SIG-M5 treated with dmso at 0.1 percent for 504 hours (cell line): ENCODE data around the gene SOX8.

Experiments used
- DNase-seq: peaks from one replicate; lab custom pipeline; 2025; ENCODE audit not compliant: unreplicated experiment; lab: John Stamatoyannopoulos, UW

SOX8 gene

DNA sequence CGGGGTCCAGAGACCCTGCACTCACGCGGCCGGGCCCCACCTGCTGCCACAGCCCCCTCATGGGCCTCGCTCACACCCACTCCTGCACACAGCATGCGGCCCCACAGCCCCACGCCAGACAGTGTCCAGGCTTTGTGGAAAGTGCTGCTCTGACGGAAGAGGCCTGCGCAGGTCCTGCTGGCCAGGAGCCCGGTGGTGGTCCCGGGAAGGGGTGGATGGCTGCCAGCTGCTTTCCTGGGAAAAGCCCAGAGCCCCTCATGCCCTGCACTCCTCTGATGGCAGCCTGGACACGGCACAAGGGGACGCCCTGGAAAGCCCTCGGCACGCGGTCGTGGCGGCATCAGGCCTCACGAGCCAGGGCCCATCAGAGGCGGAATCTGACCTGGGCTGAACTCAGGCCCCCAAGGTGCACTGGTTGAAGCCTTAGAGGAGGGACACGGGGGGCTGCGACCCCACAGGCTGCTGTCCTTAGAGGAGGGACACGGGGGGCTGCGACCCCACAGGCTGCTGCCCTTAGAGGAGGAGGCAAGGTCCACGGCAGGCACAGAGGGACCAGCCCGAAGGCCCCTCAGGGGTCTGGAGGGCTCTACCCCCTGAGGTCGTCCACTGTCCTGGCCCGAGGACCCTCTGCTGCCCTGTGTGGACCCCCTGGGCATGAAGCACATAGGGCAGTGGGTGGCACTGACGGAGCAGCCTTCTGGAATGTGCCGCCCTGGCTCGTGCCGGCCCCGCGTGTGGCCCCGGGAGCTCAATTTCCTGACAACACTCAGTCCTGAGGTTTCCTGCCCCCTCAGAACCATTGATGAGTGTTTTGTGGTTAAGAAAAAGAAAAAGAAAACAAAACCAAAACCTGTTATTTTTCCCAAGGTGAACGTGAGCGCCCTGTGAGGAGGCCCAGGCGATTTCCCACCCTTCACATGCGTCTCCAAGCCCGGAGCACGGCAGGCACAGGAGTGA lies 22.1 kb downstream of the SOX8 start:
- DNase-seq: no peak

DNA sequence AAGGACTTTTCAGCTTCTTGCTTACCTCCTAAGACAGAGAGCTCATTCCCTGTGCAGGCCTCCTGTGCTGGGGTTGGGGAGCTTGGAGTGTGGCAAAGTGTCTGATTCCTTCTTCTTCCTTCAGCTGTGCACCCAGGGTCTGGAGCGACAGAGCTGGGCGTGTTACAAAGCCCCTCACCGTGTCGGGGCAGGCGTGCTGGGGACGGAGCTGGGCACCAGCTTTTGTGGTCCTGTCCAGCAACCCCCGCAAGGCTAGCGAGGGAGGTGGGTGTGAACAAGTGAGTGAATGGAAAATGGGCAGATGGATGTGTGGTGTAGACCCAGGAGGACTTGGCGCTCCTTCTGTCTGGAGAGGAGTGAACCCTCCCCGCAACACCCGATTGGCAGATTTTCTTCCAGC lies 23.7 kb downstream of the SOX8 start:
- DNase-seq: no peak

DNA sequence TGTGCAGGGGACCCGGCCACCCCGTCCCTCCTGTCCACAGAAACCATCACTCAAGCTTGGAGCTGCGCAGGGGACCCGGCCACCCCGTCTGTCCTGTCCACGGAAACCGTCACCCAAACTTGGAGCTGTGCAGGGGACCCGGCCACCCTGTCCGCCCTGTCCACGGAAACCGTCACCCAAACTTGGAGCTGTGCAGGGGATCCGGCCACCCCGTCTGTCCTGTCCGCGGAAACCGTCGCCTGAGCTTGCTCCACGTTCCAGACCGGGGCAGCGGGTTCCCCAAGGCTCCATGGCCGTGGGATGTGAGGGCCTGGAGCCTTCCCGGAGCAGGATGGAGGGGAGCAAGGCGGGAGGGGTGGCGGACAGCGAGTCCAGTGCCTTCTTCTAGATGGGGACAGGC lies 25.2 kb downstream of the SOX8 start:
- no peak for DNase-seq

DNA sequence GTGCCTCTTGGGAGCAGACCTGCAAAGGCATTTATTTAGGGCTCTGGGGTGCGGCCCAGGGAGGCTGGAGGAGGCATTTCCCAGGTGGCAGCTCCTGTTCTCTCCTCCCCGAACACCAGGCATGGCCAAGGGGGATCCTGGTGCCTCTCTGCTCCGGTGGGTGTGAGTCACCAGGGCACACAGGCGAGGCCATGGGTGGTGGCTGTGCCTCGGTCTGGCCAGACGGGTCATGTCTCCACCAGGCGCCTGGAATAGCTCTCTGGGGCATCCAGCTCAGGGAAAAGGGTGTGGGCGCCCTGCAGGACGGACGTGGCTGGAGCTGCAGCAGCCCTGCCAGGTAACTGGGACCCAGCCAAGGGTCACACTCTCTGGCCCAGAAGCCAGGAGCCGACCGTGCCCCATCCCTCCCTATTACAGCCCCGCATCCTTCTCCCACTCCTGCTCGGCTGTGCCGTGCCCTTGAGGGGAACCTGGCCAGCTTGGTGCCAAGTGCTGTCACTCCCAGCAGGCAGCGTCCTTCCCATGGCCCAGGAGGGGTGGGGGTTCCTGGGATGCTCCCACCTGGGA lies 25.8 kb downstream of the SOX8 start:
- no peak for DNase-seq

DNA sequence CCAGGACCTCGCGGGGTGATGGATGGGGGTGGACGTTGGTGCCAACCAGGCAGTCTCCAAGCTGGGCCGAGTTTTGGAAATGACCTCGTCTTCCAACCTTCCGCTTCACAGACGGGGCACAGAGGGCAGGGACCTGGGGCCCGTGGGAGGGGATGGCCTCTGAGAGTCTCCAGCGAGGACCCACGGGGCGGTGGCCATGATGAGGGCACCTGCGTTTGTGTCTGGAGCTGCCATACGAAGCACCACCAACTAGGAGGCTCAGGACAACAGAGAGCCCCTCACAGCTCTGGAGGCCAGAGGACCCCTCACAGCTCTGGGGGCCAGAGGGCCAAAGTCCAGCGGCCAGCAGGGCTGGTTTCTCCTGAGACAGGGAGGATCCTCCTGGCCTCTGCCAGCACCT lies 26.5 kb downstream of the SOX8 start:
- no peak for DNase-seq

DNA sequence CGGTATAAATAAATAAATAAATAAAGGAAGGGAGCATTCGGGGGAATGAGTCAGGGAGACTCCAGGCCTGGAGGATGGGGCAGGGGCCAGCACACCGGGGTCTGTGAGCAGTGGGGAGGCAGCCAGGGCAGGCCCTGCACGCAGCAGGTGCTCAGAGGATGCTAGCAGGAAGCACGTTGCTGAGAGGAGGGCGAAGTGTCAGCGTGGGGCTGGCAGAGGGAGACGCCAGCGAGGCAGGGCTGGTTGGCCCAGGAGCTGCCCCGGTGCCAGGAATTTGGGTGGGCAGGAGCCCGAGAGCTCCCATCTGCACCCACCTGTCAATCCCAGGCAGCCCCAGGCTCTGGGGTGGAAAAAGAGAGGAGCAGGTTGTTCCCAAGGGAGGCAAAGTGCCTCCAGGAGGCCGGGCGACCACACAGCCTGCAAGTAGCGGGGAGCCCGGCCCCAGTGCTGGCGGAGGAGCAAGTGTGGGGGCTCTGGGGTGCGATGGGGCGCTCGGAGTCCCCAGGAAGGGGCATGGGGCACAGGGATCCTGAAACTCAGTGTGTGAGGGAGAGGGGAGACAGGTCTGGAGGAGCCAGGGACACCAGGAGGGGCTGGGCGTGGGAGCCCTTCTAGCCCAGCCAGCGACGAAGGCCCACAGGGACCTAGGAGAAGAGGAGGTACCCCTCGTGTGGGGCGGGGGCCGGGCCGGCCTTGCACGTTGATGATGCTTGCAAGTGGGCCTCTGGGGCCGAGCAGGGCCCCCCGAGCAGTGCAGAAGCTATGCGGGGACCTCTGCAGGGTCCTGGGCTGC lies 28.0 kb downstream of the SOX8 start:
- no peak for DNase-seq

DNA sequence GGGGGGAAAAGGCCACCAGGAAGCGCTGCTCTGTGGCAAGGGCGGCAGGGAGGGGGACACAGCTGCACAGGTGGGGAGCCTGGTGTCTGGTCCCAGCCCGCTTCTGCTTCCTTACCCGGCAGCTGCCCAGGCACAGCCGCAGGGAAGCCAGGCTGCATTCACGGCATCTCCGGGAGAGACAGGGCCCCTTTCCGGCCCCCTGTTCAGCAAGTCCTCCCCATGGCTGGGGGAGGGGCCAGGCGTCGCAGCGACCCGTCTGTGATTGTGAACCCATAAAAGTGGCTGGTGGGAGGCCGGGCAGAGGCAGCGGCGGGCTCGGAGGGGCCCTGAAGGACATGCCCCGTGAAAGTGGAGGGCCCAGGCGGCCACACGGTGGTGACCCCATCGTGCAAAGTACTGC lies 28.7 kb downstream of the SOX8 start:
- DNase-seq: no peak

DNA sequence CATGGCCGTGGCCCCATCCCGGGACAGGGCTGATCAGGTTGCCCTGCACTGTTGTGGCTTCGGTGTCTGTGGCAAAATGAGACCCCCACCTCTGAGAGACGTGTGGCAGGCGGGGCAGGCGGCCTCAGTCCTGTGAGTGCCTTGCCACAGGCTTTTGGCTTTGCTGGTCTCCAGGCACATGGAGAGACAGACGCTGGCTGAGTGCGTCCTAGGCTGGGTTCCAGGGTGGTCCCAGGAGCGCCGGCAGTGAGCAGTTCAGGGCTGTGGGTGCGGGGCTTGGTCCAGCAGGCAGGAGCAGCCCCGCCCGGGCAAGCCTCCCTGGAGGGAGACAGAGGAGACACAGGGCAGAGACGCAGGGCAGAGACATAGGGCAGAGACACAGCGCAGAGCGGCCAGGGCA lies 29.2 kb downstream of the SOX8 start:
- no peak for DNase-seq

DNA sequence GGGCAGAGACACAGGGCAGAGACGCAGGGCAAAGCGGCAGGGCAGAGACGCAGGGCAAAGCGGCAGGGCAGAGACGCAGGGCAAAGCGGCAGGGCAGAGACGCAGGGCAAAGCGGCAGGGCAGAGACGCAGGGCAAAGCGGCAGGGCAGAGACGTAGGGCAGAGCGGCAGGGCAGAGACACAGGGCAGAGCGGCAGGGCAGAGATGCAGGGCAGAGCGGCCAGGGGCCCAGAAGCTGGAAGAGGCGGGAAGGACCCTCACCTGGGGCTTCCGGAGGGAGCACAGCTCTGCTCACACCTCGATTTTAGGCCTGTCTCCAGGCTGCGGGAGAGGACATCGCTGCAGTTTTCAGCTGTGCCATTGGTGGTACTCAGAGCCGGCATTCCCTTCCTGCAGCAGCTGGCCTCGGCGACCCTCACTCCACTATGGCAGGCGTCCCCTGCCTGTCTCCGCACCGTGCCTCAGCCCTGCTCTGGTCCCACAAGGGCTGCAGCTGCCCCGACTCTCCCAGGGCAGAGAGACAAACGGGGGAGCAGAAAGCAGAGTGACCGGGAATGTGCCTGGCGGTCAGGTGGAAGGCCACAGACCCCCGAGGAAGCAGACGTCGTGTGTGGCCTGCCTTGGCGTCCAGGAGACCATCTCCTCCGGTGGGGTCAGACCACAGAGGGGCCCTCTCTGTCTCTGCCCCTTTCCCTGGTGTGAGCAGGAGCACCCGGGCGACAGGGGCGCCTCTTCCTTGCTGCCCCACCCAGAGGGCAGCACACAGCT lies 29.9 kb downstream of the SOX8 start:
- no peak for DNase-seq

DNA sequence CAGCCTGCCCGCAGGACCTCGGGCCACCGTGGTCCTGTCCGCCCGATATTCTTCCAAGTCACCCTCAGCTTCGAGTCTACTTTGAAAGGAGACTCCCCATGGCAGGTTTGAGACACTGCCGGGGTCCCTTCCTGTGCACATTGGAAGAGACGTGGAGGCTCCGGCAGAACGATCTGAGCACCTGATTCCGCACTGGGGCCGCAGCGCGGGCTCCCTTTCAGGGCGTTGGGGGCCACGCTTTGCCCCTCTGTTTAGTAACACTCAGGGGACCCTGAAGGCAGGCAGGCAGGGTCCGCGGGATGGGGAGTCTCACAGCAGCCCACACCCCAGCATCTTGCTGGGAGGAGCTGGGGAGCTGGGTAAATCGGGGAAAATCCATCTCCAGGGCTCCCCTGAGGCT lies 30.6 kb downstream of the SOX8 start:
- DNase-seq: no peak

DNA sequence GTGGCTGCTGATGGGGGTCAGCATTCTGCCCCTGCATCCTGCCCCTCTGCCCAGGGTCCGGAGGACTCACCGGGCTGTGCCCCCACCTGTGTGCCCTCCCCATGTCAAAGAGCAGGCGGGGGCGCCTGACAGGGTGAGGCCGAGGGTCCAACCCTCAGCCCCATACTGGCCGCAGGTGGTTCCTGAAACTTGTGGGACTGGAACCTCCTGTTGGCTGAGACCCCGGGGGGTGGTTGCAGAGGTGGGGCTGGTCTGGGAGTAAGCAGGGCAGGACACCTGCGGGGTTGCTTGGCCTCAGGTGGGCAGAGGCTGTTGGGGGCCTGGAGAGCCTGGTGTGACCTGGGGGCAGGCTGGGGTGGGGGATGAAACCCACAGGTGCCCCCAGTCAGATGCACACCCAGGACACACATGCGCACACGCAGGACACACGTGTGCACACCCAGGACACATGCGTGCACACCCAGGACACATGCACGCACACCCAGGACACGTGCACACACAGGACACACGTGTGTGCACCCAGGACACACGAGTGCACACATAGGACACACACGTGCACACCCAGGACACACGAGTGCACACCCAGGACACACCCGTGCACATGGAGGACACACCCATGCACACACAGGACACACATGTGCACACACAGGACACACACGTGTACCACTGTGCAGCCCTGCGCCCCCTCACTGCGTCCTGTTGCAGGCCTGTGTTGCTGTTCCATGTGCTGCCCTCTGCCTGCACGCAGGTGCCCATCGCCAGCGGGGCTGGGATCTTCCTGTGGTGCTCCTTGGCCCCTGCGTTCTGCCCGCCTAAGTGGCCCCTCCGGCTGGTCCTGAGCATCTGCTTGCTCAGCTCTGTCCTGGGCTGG lies 31.4 kb downstream of the SOX8 start:
- DNase-seq: no peak

DNA sequence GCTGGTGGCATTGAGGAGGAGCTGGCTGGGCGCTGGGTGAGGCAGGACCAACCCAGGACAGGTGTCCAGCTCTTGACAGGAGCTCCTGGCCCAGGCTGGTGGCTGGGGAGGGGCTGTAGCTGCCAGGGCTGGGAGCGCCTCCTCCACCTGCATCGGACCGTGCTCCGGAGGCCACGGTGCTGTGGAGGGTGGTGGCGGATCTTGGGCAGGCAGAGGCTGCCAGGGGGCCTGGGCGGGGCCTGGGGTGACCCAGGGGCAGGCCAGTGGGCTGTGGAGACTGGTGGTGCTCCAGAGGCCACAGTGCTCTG lies 32.0 kb downstream of the SOX8 start:
- no peak for DNase-seq

DNA sequence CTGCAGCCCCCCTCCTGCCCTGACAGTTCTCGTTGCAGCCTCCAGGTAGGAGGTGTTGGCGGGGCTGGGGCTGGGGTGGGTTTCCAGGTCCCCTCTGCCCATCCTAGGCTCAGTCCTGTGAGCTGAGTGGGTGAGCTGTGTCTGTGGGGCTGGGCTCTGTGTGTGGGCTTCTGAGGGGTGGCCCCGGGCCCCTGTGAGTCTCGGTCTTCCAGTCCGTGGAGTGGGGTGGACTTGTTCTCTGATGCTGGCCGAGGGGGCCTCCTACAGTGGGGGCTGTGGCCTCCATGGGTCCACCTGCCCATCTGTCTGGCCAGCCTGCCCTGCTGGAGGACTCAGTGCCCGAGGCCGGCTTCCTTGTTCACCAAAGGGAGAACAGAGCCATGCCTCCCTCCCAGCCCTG lies 32.7 kb downstream of the SOX8 start:
- DNase-seq: no peak

DNA sequence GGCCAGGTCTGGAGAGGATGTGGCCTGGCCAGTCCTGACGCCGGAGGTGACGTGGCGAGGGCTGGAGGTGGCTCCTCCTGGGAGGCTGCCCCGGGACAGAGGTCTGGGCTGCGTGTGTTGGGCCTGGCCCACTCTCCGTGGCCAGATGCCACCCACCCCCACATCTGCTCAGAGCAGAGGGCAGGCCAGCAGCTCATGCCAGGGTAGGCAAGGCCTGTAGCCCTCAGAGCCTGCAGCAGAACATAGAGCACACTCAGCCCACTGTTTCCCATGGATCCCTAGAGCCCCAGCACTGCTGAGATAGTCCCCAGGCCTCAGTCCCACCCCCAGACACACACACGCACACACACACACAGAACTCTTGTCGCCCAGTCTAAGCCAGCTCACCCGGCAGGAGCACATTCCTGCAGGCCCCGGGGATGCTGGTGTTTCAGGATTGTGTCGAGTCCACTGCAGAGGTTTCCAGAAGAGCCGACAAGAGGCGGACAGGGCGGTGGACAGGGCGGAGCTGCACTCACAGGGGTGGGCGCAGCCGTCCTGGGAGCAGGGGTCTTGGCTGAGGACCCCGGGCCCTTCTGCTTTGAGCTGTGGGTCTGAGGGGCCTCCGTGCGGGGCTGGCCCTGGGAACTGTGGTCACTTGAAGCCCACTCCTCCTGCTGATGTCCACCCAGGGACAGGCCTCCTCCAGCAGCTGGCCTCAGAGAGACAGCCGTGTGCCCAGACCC lies 33.4 kb downstream of the SOX8 start:
- no peak for DNase-seq

DNA sequence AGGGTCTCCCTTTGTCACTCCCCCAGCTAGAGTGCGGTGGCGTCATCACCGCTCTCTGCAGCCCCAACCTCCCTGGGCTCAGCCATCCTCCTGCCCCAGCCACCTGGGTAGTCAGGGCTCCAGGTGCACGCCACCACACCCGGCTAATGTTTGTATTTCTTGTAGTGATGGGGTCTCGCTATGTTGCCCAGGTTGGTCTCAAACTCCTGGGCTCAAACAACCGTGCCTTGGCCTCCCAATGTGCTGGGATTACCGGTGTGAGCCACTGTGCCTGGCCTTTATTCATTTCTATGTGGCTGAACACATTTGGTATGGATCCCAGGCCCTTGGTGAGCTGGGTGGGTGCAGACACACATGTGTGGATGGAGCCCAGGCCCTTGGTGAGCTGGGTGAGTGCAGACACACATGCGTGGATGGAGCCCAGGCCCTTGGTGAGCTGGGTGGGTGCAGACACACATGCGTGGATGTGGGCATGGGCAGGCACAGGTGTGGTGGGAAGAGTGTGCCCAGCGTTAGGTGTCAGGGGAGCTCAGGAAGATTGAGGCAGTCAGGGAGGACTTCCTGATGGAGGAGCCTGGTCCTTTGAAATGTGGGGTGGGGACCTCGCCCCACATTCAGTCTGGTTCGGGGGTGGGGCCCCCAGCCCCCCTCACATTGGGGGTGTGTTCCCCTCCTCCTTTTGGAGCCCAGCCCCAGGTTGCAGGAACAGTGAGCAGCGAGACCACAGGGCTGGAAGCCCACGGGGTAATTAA lies 37.1 kb downstream of the SOX8 start:
- DNase-seq: no peak

DNA sequence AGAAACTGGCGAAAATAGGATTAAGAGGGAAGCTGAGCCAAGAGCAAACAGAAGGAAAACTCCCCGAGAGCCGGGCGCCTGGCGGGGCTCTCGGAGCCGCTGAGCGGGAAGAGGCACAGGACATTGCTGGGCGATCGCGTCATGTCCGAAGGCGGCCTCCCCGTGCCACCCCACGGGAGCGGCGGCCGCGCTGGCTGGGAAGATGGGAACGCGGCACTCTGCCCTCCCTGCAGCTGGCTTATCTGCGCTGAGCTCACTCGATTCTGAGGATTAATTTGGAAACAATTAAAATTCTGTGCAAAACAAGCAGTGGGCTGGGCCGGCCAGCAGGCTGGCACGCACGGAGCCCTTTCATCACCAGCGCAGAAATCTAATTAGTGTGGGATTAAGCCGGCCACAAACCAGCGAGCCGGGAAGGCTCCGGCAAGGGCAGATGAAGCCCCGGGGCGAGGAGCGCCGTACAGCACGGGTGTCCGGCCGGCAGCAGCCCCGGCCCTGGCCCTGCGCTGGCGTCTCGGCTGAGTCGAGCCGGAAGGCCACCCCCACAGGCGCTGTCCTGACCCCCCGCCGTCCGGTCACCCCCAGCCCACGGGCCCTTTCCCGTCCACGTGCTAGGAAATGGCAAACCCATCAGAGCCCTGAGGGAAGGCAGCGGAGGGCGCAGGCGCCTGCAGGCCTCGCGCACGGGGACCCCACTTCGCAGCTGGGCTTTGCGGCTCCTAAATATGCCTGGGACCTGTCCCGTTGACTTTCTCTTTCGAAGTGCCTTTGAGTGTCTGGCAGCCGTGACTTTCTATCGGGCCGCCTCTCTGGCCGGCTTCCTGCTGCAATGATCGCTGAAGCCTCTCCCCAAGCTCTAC lies 37.9 kb downstream of the SOX8 start:
- DNase-seq: no peak

DNA sequence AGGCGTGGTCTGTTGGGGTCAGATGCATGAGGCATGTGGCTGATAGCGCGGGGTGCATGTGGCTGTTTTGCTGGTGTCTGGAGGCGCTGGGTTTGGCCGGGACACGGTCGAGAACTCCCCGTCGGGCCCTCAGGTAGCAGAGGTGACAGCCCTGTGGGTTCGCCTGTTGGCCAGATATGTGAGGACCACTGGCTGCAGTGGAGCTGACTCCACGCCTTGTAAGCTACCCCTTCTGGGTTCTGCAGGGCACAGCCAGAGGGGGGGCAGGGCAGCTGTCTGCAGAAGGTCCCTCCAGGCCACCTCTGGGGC lies 38.5 kb downstream of the SOX8 start:
- DNase-seq: no peak

DNA sequence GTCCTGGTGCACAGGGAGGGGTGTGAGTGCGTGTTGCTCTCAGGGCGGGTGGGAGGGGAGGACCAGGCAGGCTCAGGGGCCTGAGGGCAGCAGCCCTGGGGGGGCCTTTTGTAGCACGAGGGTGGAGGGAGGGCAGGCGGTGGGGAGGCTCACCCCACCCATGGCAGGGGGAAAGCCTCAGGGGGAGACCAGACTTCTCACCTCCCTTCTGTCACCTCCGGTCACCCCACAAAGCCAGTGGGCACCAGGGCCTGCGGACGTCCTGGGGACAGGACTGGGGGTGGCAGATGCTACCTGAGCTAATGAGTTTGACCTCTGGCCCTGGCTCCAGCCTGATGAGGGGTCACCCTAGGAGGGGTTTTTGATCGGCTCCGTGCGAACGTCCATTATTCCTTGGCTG lies 39.0 kb downstream of the SOX8 start:
- DNase-seq: no peak
